NB4 (cell line): ENCODE data around the gene CD101.

Experiments used
- MYC ChIP-seq: IDR thresholded peaks from 2 replicates; pipeline ENCODE4 v1.6.1; 2011; ENCODE audit warnings: low read depth, low read length
- POLR2A ChIP-seq: IDR thresholded peaks from 2 replicates; pipeline ENCODE4 v1.6.1; 2011; ENCODE audit warnings: mild to moderate bottlenecking; ENCODE audit not compliant: insufficient read length; ENCODE audit errors: extremely low read depth
- TF ChIP-seq, protein P1 (sequence below): IDR thresholded peaks from one replicate; pipeline ENCODE4 v1.5.1; 2012; ENCODE audit warnings: low read depth, low read length
- TF ChIP-seq, protein P2 (sequence below): IDR thresholded peaks from 2 replicates; pipeline ENCODE4 v1.6.1; 2011; ENCODE audit warnings: low read depth, low read length

DNA sequence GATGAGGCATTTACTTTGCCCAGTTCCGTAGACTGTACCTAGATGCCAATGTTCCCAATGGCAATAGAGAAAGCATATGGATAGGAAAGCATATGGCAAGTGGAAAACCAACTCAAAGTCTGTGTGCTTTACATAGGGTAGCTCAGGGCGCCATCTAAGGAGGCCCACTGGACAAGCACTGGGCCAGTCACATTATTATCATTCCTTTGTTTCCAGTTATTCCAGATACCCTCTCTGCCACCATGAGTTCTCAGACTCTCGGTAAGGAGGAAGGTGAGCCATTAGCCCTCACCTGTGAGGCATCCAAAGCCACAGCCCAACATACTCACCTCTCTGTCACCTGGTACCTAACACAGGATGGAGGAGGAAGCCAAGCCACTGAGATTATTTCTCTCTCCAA lies 9.8 kb downstream of the CD101 start:
- TF ChIP-seq, protein P1, sequence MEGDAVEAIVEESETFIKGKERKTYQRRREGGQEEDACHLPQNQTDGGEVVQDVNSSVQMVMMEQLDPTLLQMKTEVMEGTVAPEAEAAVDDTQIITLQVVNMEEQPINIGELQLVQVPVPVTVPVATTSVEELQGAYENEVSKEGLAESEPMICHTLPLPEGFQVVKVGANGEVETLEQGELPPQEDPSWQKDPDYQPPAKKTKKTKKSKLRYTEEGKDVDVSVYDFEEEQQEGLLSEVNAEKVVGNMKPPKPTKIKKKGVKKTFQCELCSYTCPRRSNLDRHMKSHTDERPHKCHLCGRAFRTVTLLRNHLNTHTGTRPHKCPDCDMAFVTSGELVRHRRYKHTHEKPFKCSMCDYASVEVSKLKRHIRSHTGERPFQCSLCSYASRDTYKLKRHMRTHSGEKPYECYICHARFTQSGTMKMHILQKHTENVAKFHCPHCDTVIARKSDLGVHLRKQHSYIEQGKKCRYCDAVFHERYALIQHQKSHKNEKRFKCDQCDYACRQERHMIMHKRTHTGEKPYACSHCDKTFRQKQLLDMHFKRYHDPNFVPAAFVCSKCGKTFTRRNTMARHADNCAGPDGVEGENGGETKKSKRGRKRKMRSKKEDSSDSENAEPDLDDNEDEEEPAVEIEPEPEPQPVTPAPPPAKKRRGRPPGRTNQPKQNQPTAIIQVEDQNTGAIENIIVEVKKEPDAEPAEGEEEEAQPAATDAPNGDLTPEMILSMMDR: no peak
- no peak for TF ChIP-seq POLR2A
- TF ChIP-seq, protein P2, sequence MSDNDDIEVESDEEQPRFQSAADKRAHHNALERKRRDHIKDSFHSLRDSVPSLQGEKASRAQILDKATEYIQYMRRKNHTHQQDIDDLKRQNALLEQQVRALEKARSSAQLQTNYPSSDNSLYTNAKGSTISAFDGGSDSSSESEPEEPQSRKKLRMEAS: no peak
- no peak for TF ChIP-seq MYC
